HepG2 (cell line): Measurements from ENCODE around the gene SGSM1. TPM values are rescaled to one million over a fixed set of nuclear protein-coding genes. Genes with fewer than 3 reads are reported as not detected.

Experiments
- ATAC-seq: fragments of 200-7000 bp; cut with Tn5 transposase; 3 replicates; pipeline ENCODE4 v1.9.1; 2020; ENCODE audit warnings: mild to moderate bottlenecking, moderate library complexity
- BruUV-seq: library from RNA; stranded (reverse); fragments of 400-500 nt; replicated peaks from 2 replicates; lab custom pipeline; 2021; lab: Mats Ljungman, UMichigan
- CTCF ChIA-PET: fragments of 300-600 bp; formaldehyde crosslinking; extraction: SDS; loops from one replicate; lab custom pipeline; 2021; ENCODE audit warnings: low total read pairs, inconsistent platforms, low intra/inter-chr PET ratio; lab: Yijun Ruan, JAX
- POLR2A ChIA-PET: fragments of 350-600 bp; sonication (Branson Sonifier 250); formaldehyde crosslinking; loops from one replicate; lab custom pipeline; 2020; ENCODE audit warnings: antibody characterized with exemption, inconsistent platforms; lab: Yijun Ruan, JAX
- DNase-seq: peaks from one replicate; pipeline ENCODE4 v3.0.0-alpha.2; 2015; ENCODE audit warnings: low spot score
- FAIRE-seq: peaks from 3 replicates; lab custom pipeline; 2011; peaks lifted over from hg19 to GRCh38; lab: Jason Lieb, UNC
- H2AFZ ChIP-seq: one replicate; pipeline ENCODE4 v1.6.1; 2011; ENCODE audit warnings: low read length, inconsistent platforms
- H3K27ac ChIP-seq: fragments of 300-600 bp; 3 replicates; pipeline ENCODE4 v1.8.0; 2011; ENCODE audit warnings: mixed run types, mild to moderate bottlenecking, mixed read lengths, low read length, inconsistent platforms; ENCODE audit not compliant: insufficient read depth; ENCODE audit errors: extremely low read length
- H3K27me3 ChIP-seq, 2 experiments: fragments of 200-600 bp in 1 of 2; 2 replicates in 1 of 2; 3 replicates in 1 of 2; pipeline versions ENCODE4 v1.6.0 to v1.8.0; 2011; ENCODE audit warnings: low read length in 2 of 2, mild to moderate bottlenecking in 2 of 2, moderate library complexity in 2 of 2, inconsistent platforms in 1 of 2; ENCODE audit not compliant: insufficient read depth in 2 of 2, control insufficient read depth in 1 of 2
- H3K36me3 ChIP-seq, 2 experiments: fragments of 200-600 bp in 1 of 2; replicated peaks in 1 of 2; 2 replicates in 1 of 2; 3 replicates in 1 of 2; pipeline versions ENCODE4 v1.5.1 to v1.8.0; 2011; ENCODE audit warnings: low read length in 2 of 2, inconsistent platforms in 1 of 2; ENCODE audit not compliant: insufficient read depth in 2 of 2, control insufficient read depth in 1 of 2
- H3K4me1 ChIP-seq: 2 replicates; pipeline ENCODE4 v1.5.1; 2012; ENCODE audit warnings: low read length, inconsistent platforms; ENCODE audit not compliant: insufficient read depth
- H3K4me2 ChIP-seq: 2 replicates; pipeline ENCODE4 v1.6.0; 2011; ENCODE audit warnings: low read depth, low read length, inconsistent platforms
- H3K4me3 ChIP-seq, 3 experiments: fragments of 200-600 bp in 1 of 3; sonication (generic), shearing (Covaris generic) in 1 of 3; replicated peaks in 1 of 3; 2 replicates each; pipeline ENCODE4 v1.5.1; 2011 to 2016; ENCODE audit warnings: low read length in 3 of 3, inconsistent platforms in 2 of 3, low read depth in 2 of 3, mild to moderate bottlenecking in 2 of 3, control low read depth in 1 of 3, mixed read lengths in 1 of 3; ENCODE audit not compliant: insufficient read depth in 1 of 3
- H3K79me2 ChIP-seq: one replicate; pipeline ENCODE4 v1.6.1; 2011; ENCODE audit warnings: low read length, inconsistent platforms; ENCODE audit not compliant: insufficient read depth
- H3K9ac ChIP-seq: 2 replicates; pipeline ENCODE4 v1.6.0; 2011; ENCODE audit warnings: mild to moderate bottlenecking, low read depth, low read length, inconsistent platforms; ENCODE audit not compliant: insufficient read depth
- H3K9me3 ChIP-seq: 2 replicates; pipeline ENCODE4 v1.5.1; 2012; ENCODE audit warnings: mild to moderate bottlenecking, low read length
- H4K20me1 ChIP-seq: 2 replicates; pipeline ENCODE4 v1.6.0; 2011; ENCODE audit warnings: inconsistent platforms, mild to moderate bottlenecking, low read length, moderate library complexity; ENCODE audit not compliant: insufficient read depth
- ZNF12 ChIP-seq: sonication (generic); formaldehyde crosslinking; IDR thresholded peaks from 2 replicates; pipeline ENCODE4 v1.5.0; 2020; ENCODE audit warnings: missing genetic modification reagents
- ZNF629 ChIP-seq: sonication (generic); formaldehyde crosslinking; conservative IDR thresholded peaks from 2 replicates; pipeline ENCODE4 v1.5.0; 2020; ENCODE audit warnings: missing genetic modification reagents
- ZNF672 ChIP-seq: sonication (generic); formaldehyde crosslinking; IDR thresholded peaks from 2 replicates; pipeline ENCODE4 v1.8.1; 2022; ENCODE audit warnings: missing genetic modification reagents
- WGBS: methylation state at CpG from one replicate; pipeline ENCODE4 v1.1.6; 2017; ENCODE audit warnings: low lambda C conversion rate; 5-methylcytosine and 5-hydroxymethylcytosine counted together
- in situ Hi-C: cut with HindIII; loops from 2 replicates; pipeline ENCODE4 v1.10.0; 2017; ENCODE audit warnings: low pct_unique_long_range_greater_than_20kb; ENCODE audit not compliant: extremely low pct_ligation_motif_present
- intact Hi-C: fragments of 100-400 bp; cut with micrococcal nuclease; formaldehyde crosslinking; loops from one replicate; pipeline ENCODE4 v1.10.0; 2022; ENCODE audit not compliant: unreplicated experiment
- polyA plus RNA-seq, 8 experiments: library from polyadenylated mRNA; depleted of rRNA in 3 of 8; stranded (reverse) in 7 of 8; unstranded in 1 of 8; fragments of >200 nt; fragmentation: Illumina TruSeq in 4 of 8; extraction: Trizol in 4 of 8; gene quantifications; 2 replicates each; pipeline versions ENCODE4 v1.2.1 to v1.2.3, GENCODE V29; 2011 to 2016; ENCODE audit warnings: low read depth in 4 of 8, missing spikeins in 1 of 8, mixed read lengths in 1 of 8; ENCODE audit not compliant: insufficient read depth in 1 of 8
- total RNA-seq, 5 experiments: library from RNA; depleted of rRNA; stranded (reverse); fragments of >200 nt; fragmentation: Illumina TruSeq; extraction: Trizol; gene quantifications; 2 replicates each; pipeline ENCODE4 v1.2.3, GENCODE V29; 2016; ENCODE audit warnings: low read depth in 1 of 5
- TF ChIP-seq, protein P1 (sequence below): sonication (generic); formaldehyde crosslinking; IDR thresholded peaks from 2 replicates; pipeline ENCODE4 v1.4.0; 2020; ENCODE audit warnings: missing genetic modification reagents, borderline replicate concordance
- TF ChIP-seq, protein P2 (sequence below): sonication (generic); formaldehyde crosslinking; IDR thresholded peaks from 2 replicates; pipeline ENCODE4 v1.5.0; 2020; ENCODE audit warnings: mild to moderate bottlenecking, missing genetic modification reagents
- TF ChIP-seq, protein P3 (sequence below): sonication (generic); formaldehyde crosslinking; IDR thresholded peaks from 2 replicates; pipeline ENCODE4 v1.4.0; 2020; ENCODE audit warnings: missing genetic modification reagents

SGSM1 gene
- total and polyA plus RNA-seq, 2 of the 13 experiments (the other 11 are each of a cell fraction or from before 2014, with no cell fraction given) = 0.07 TPM; not detected in 1

GRCh38 chr22:24819487-24819886 lies 13.5 kb downstream of the SGSM1 start:
- CTCF ChIA-PET = no interaction called here
- H3K36me3 ChIP-seq = no peaks in the 10 kb centered on the region
- H3K79me2 ChIP-seq = no peaks in the 10 kb centered on the region
- ATAC-seq = no peak
- H4K20me1 ChIP-seq = no peaks in the 10 kb centered on the region
- BruUV-seq = no TSS peak
- no peaks in the 10 kb centered on the region for H3K4me1 ChIP-seq
- no peak for FAIRE-seq
- H3K27ac ChIP-seq = no peak overlapping the region
- POLR2A ChIA-PET = no interaction called here
- H2AFZ ChIP-seq = no peak overlapping the region
- whole genome bisulfite sequencing = 21% methylated on average over 2 of the region's 2 CpGs
- no peak overlapping the region for H3K4me2 ChIP-seq
- no peaks in the 10 kb centered on the region for H3K9me3 ChIP-seq
- TF ChIP-seq ZNF629 (CRISPR knock-in tag) = peak; percentile 19; the same call in 1 of the 2 replicates
- TF ChIP-seq, protein P1, sequence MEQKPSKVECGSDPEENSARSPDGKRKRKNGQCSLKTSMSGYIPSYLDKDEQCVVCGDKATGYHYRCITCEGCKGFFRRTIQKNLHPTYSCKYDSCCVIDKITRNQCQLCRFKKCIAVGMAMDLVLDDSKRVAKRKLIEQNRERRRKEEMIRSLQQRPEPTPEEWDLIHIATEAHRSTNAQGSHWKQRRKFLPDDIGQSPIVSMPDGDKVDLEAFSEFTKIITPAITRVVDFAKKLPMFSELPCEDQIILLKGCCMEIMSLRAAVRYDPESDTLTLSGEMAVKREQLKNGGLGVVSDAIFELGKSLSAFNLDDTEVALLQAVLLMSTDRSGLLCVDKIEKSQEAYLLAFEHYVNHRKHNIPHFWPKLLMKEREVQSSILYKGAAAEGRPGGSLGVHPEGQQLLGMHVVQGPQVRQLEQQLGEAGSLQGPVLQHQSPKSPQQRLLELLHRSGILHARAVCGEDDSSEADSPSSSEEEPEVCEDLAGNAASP (CRISPR knock-in tag) = no peak
- intact Hi-C loops (no loop called here), in situ Hi-C loops (no loop called here)
- no peak for DNase-seq
- peaks cover 1 to 29% of the 10 kb centered on the region in 2 experiments; a peak in 2 of 5 replicates for H3K27me3 ChIP-seq
- H3K9ac ChIP-seq = no peak overlapping the region
- no peak overlapping the region for H3K4me3 ChIP-seq

- H3K4me3 ChIP-seq = no peak overlapping the region
- in situ Hi-C loops = no loop called here
- H4K20me1 ChIP-seq = no peaks in the 10 kb centered on the region
- ChIA-PET POLR2A (no interaction called here), CTCF (no interaction called here)
- no peak overlapping the region for H3K27ac ChIP-seq
- H2AFZ ChIP-seq = no peak overlapping the region
- intact Hi-C loops = no loop called here
- FAIRE-seq (no peak), ATAC-seq (peak; percentile 50; the same call in 2 of the 3 replicates), DNase-seq (no peak)
- H3K36me3 ChIP-seq = no peaks in the 10 kb centered on the region
- WGBS = 7% methylated on average over 10 of the region's 10 CpGs
- no peaks in the 10 kb centered on the region for H3K9me3 ChIP-seq
- no TSS peak for BruUV-seq
- TF ChIP-seq ZNF672 (CRISPR knock-in tag) (no peak), ZNF12 (CRISPR knock-in tag) (no peak)
- TF ChIP-seq, protein P2, sequence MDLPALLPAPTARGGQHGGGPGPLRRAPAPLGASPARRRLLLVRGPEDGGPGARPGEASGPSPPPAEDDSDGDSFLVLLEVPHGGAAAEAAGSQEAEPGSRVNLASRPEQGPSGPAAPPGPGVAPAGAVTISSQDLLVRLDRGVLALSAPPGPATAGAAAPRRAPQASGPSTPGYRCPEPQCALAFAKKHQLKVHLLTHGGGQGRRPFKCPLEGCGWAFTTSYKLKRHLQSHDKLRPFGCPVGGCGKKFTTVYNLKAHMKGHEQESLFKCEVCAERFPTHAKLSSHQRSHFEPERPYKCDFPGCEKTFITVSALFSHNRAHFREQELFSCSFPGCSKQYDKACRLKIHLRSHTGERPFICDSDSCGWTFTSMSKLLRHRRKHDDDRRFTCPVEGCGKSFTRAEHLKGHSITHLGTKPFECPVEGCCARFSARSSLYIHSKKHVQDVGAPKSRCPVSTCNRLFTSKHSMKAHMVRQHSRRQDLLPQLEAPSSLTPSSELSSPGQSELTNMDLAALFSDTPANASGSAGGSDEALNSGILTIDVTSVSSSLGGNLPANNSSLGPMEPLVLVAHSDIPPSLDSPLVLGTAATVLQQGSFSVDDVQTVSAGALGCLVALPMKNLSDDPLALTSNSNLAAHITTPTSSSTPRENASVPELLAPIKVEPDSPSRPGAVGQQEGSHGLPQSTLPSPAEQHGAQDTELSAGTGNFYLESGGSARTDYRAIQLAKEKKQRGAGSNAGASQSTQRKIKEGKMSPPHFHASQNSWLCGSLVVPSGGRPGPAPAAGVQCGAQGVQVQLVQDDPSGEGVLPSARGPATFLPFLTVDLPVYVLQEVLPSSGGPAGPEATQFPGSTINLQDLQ = no peak
- TF ChIP-seq, protein P3, sequence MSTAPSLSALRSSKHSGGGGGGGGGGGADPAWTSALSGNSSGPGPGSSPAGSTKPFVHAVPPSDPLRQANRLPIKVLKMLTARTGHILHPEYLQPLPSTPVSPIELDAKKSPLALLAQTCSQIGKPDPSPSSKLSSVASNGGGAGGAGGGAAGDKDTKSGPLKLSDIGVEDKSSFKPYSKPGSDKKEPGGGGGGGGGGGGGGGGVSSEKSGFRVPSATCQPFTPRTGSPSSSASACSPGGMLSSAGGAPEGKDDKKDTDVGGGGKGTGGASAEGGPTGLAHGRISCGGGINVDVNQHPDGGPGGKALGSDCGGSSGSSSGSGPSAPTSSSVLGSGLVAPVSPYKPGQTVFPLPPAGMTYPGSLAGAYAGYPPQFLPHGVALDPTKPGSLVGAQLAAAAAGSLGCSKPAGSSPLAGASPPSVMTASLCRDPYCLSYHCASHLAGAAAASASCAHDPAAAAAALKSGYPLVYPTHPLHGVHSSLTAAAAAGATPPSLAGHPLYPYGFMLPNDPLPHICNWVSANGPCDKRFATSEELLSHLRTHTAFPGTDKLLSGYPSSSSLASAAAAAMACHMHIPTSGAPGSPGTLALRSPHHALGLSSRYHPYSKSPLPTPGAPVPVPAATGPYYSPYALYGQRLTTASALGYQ = no peak
- H3K9ac ChIP-seq = no peak overlapping the region
- no peak overlapping the region for H3K4me2 ChIP-seq
- peaks cover 1 to 27% of the 10 kb centered on the region in 2 experiments; a peak in 3 of 5 replicates for H3K27me3 ChIP-seq
- H3K79me2 ChIP-seq = no peaks in the 10 kb centered on the region
- no peaks in the 10 kb centered on the region for H3K4me1 ChIP-seq
Observed at GRCh38 chr22:24819911-24820461, 14.0 kb downstream of the SGSM1 start.
